K562 (cell line): ENCODE measurements around the gene EPO. TPM values are rescaled to one million over a fixed set of nuclear protein-coding genes. Genes with fewer than 3 reads are reported as not detected.

ENCODE experiments used
- BMI1 ChIP-seq: fragments of 150-350 bp; IDR thresholded peaks from 2 replicates; pipeline ENCODE4 v1.6.1; 2014; ENCODE audit warnings: low read length
- CXXC5 ChIP-seq: fragments of 250-450 bp; sonication (Bioruptor Pico); IDR thresholded peaks from 2 replicates; pipeline ENCODE4 v1.8.0; 2022; ENCODE audit warnings: inconsistent platforms, mild to moderate bottlenecking, moderate library complexity
- E2F6 ChIP-seq, 2 experiments: IDR thresholded peaks; 2 replicates each; pipeline ENCODE4 v1.6.1; 2011; ENCODE audit warnings: borderline replicate concordance in 1 of 2, control low read depth in 1 of 2, low read depth in 1 of 2, low read length in 1 of 2, mild to moderate bottlenecking in 1 of 2, mixed read lengths in 1 of 2, moderate library complexity in 1 of 2; ENCODE audit not compliant: insufficient read depth in 1 of 2, insufficient read length in 1 of 2, poor library complexity in 1 of 2, severe bottlenecking in 1 of 2; ENCODE audit errors: extremely low read depth in 1 of 2
- HMGN3 ChIP-seq: IDR thresholded peaks from 2 replicates; pipeline ENCODE4 v1.6.1; 2011; ENCODE audit warnings: borderline replicate concordance, low read depth, mild to moderate bottlenecking, mixed read lengths, low read length; ENCODE audit not compliant: insufficient read length; ENCODE audit errors: extremely low read depth
- MCM2 ChIP-seq: fragments of 450-650 bp; IDR thresholded peaks from 2 replicates; pipeline ENCODE4 v1.6.1; 2017; ENCODE audit warnings: low read depth, mild to moderate bottlenecking
- RBFOX2 ChIP-seq: fragments of 200-400 bp; formaldehyde crosslinking; IDR thresholded peaks from 2 replicates; pipeline ENCODE4 v1.6.1; 2017; ENCODE audit warnings: low read depth, mild to moderate bottlenecking, low read length, moderate library complexity
- RBM14 ChIP-seq: fragments of 200-400 bp; formaldehyde crosslinking; IDR thresholded peaks from 2 replicates; pipeline ENCODE4 v1.6.1; 2018; ENCODE audit warnings: low read depth, mild to moderate bottlenecking, low read length, moderate library complexity, borderline replicate concordance; ENCODE audit not compliant: insufficient read depth
- UBTF ChIP-seq, 2 experiments: IDR thresholded peaks; 2 replicates each; pipeline ENCODE4 v1.6.1; 2012; ENCODE audit warnings: improper control_type of control experiment in 2 of 2, low read depth in 2 of 2, low read length in 2 of 2, borderline replicate concordance in 1 of 2
- ZBTB8A ChIP-seq: fragments of 450-650 bp; IDR thresholded peaks from 2 replicates; pipeline ENCODE4 v1.6.1; 2018; ENCODE audit warnings: mild to moderate bottlenecking, moderate library complexity; ENCODE audit not compliant: partially characterized antibody
- ZNF232 ChIP-seq: sonication (generic); formaldehyde crosslinking; IDR thresholded peaks from 2 replicates; pipeline ENCODE4 v1.8.0; 2022; ENCODE audit warnings: mild to moderate bottlenecking, missing genetic modification reagents
- ZNF318 ChIP-seq, 2 experiments: fragments of 450-650 bp; IDR thresholded peaks; 2 replicates each; pipeline ENCODE4 v1.6.1; 2016; ENCODE audit warnings: mild to moderate bottlenecking in 2 of 2, borderline replicate concordance in 1 of 2, low read depth in 1 of 2, moderate library complexity in 1 of 2
- ZNF778 ChIP-seq: fragments of 450-650 bp; formaldehyde crosslinking; IDR thresholded peaks from 2 replicates; pipeline ENCODE4 v1.4.0; 2020; ENCODE audit warnings: mild to moderate bottlenecking, moderate library complexity
- polyA plus RNA-seq, 8 experiments: library from polyadenylated mRNA; depleted of rRNA in 4 of 8; stranded (reverse) in 5 of 8; unstranded in 3 of 8; fragments of >200 nt; fragmentation: Nextera tagmentation in 2 of 8; fragmentation: Illumina TruSeq in 1 of 8; extraction: Ambion mirVana in 2 of 8; extraction: Trizol in 1 of 8; gene quantifications; 2 replicates each; pipeline versions ENCODE4 v1.2.1 to v1.2.3, GENCODE V29; 2011 to 2014; ENCODE audit warnings: inconsistent platforms in 1 of 8, missing spikeins in 1 of 8
- total RNA-seq, 7 experiments: library from RNA; depleted of rRNA in 6 of 7; stranded (reverse); fragments of >200 nt in 6 of 7; fragmentation: Illumina TruSeq in 2 of 7; extraction: Trizol in 2 of 7; gene quantifications; 2 replicates each; pipeline versions ENCODE4 v1.2.1 to v1.2.3, GENCODE V29; 2011 to 2021; ENCODE audit warnings: low replicate concordance in 1 of 7

EPO gene
- total and polyA plus RNA-seq, 9 of the 15 experiments (the other 6 are each of a cell fraction or from before 2014, with no cell fraction given) = 0.06 to 0.41 (median 0.07) TPM; not detected in 6

- no peak for TF ChIP-seq ZNF318 (IDR thresholded peaks at IDR 0.05; ENCODE audit: borderline replicate concordance in 1 of 2, low read depth in 1 of 2)
- peak in 1 of 2 experiments; percentile 41 for TF ChIP-seq E2F6 (IDR thresholded peaks at IDR 0.05; ENCODE audit: borderline replicate concordance in 1 of 2, extremely low read depth in 1 of 2, insufficient read depth in 1 of 2, insufficient read length in 1 of 2, low read depth in 1 of 2, low read length in 1 of 2, poor library complexity in 1 of 2, severe bottlenecking in 1 of 2)
- peak; percentile 8 to 62; a peak in 3 of 4 replicates for TF ChIP-seq UBTF (IDR thresholded peaks at IDR 0.05; ENCODE audit: borderline replicate concordance in 1 of 2, low read depth in 2 of 2, low read length in 2 of 2)
- TF ChIP-seq RBFOX2 = peak; percentile 12; the same call in 1 of the 2 replicates
- TF ChIP-seq HMGN3 = peak; percentile 50
- TF ChIP-seq ZNF232 = no peak
- no peak for TF ChIP-seq ZNF778 (CRISPR knock-in tag)
- TF ChIP-seq ZBTB8A = no peak
- no peak for TF ChIP-seq MCM2
- peak; percentile 60; the same call in 1 of the 2 replicates for TF ChIP-seq CXXC5
- TF ChIP-seq BMI1 = no peak
- 0 out of 2 replicates have a peak, but pooled peaks have one; percentile 23 for TF ChIP-seq RBM14
These were observed 45.2 kb upstream of the EPO start (continued) for GRCh38 chr7:100675105-100675451.
